GM12872 (cell line): ENCODE results near the gene MT1X.

ENCODE experiments used
- CTCF ChIP-seq: IDR thresholded peaks from 3 replicates; pipeline ENCODE4 v1.5.1; 2011; ENCODE audit warnings: low read depth, mild to moderate bottlenecking, low read length, moderate library complexity; ENCODE audit not compliant: insufficient read depth

The MT1X gene

GRCh38 chr16:56728980-56729734, 46.9 kb downstream of the MT1X start:
- no peak for TF ChIP-seq CTCF

GRCh38 chr16:56729735-56730662, 47.7 kb downstream of the MT1X start, which contains the start of gene NUP93:
NUP93 (plus strand) TSS chr16:56730129; CDS start chr16:56748248, 18,119 bp downstream.
- TF ChIP-seq CTCF: no peak

GRCh38 chr16:56732366-56732765, 50.1 kb downstream of the MT1X start:
- no peak for TF ChIP-seq CTCF

- TF ChIP-seq CTCF: no peak
Observed at GRCh38 chr16:56732832-56733231, 50.6 kb downstream of the MT1X start.
